Thoracic aorta (tissue), 2 donors: Measurements from ENCODE around the gene ASTN1. TPM values are rescaled to one million over a fixed set of nuclear protein-coding genes. Genes with fewer than 3 reads are reported as not detected.

Experiments used
- ATAC-seq: fragments of 150-250 bp; one replicate; pipeline ENCODE4 v1.8.0; 2017; ENCODE audit warnings: low read depth; ENCODE audit not compliant: insufficient number of reproducible peaks, low FRiP score
- DNase-seq: peaks from one replicate; pipeline ENCODE4 v3.0.0-alpha.2; 2020; ENCODE audit warnings: low spot score
- H3K27ac ChIP-seq, 2 donors: fragments of 200-600 bp; sonication (generic); 1 replicate in 1 of 2; 2 replicates in 1 of 2; pipeline ENCODE4 v1.5.1; 2016; ENCODE audit warnings: mild to moderate bottlenecking in 2 of 2, moderate library complexity in 2 of 2
- H3K27me3 ChIP-seq: fragments of 200-600 bp; sonication (generic); replicated peaks from 2 replicates; pipeline ENCODE4 v1.6.0; 2016; ENCODE audit warnings: mild to moderate bottlenecking; ENCODE audit not compliant: insufficient read depth
- H3K36me3 ChIP-seq: fragments of 200-600 bp; sonication (generic); one replicate; pipeline ENCODE4 v1.5.1; 2016
- H3K4me1 ChIP-seq, 2 donors: fragments of 200-600 bp; sonication (generic); 1 replicate in 1 of 2; 2 replicates in 1 of 2; pipeline versions ENCODE4 v1.5.1 to v1.6.0; 2016; ENCODE audit warnings: low read depth in 2 of 2, mild to moderate bottlenecking in 1 of 2; ENCODE audit not compliant: control insufficient read depth in 1 of 2
- H3K4me3 ChIP-seq: fragments of 200-600 bp; sonication (generic); 2 replicates; pipeline ENCODE4 v1.5.1; 2016; ENCODE audit warnings: mild to moderate bottlenecking
- H3K9me3 ChIP-seq: fragments of 200-600 bp; sonication (generic); 2 replicates; pipeline ENCODE4 v1.5.1; 2016
- total RNA-seq, 2 donors: library from RNA; depleted of rRNA; stranded (reverse); fragments of >200 nt; gene quantifications; one replicate each; pipeline versions ENCODE4 v1.1.0 to v1.2.3, GENCODE V29; 2016
- TF ChIP-seq, protein P1 (sequence below): fragments of 200-600 bp; sonication (generic); IDR thresholded peaks from one replicate; pipeline ENCODE4 v1.5.1; 2019; ENCODE audit warnings: antibody characterized with exemption

The ASTN1 gene
- total RNA-seq, 2 donors from 2014 or later, result 0.41 to 0.42 TPM

DNA sequence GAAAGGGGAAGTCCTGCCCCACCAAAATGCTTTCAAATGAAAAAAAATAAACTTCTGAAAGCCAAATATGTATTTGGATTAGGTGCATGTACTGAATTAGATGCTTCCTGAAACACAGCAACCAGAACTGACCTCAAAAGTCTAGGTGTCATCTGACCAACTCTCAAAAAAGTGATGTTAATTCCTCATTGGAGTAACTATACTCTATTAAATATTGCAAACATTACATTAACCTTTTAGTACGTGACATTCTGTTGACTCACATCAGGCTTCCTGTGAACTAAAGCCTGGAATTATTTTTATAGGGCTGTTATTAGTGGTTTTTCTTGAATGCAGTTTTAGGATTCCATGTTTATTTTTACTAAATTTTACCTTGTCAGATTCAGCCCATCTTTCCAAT is 73.5 kb downstream of the ASTN1 start:
- ATAC-seq, result no peak
- no peak for DNase-seq
- Histone ChIP-seq H3K9me3 (no peaks in the 10 kb centered on the region), H3K36me3 (no peaks in the 10 kb centered on the region), H3K4me3 (no peak overlapping the region), H3K27me3 (no peaks in the 10 kb centered on the region), H3K27ac (no peak overlapping the region), H3K4me1 (no peaks in the 10 kb centered on the region)
- TF ChIP-seq, protein P1, sequence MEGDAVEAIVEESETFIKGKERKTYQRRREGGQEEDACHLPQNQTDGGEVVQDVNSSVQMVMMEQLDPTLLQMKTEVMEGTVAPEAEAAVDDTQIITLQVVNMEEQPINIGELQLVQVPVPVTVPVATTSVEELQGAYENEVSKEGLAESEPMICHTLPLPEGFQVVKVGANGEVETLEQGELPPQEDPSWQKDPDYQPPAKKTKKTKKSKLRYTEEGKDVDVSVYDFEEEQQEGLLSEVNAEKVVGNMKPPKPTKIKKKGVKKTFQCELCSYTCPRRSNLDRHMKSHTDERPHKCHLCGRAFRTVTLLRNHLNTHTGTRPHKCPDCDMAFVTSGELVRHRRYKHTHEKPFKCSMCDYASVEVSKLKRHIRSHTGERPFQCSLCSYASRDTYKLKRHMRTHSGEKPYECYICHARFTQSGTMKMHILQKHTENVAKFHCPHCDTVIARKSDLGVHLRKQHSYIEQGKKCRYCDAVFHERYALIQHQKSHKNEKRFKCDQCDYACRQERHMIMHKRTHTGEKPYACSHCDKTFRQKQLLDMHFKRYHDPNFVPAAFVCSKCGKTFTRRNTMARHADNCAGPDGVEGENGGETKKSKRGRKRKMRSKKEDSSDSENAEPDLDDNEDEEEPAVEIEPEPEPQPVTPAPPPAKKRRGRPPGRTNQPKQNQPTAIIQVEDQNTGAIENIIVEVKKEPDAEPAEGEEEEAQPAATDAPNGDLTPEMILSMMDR, result no peak

DNA sequence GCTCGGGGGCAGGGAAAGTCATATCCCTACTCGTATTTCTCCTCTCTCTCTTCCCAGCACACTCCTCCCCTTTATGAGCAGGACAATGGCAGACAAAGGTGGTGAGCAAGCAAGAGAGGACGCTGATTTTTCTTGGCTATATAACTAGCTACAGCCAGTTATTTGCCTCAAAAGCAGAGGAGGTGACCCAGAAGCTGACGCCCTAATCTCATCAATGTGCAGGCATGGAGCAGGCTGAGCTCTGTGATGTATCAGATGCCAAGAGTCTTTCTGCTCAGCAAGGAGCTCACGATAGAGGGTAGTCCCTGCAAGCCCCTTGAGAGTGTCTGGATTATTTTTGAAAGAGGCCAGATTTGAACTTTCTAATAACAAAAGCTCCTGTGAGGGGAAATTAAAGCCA is 75.5 kb downstream of the ASTN1 start:
- no peak overlapping the region for H3K27ac ChIP-seq
- H3K27me3 ChIP-seq, result no peaks in the 10 kb centered on the region
- H3K4me3 ChIP-seq, result no peak overlapping the region
- DNase-seq, result no peak
- no peaks in the 10 kb centered on the region for H3K4me1 ChIP-seq
- no peaks in the 10 kb centered on the region for H3K9me3 ChIP-seq
- no peak for ATAC-seq
- no peaks in the 10 kb centered on the region for H3K36me3 ChIP-seq
- TF ChIP-seq, protein P1, result no peak

DNA sequence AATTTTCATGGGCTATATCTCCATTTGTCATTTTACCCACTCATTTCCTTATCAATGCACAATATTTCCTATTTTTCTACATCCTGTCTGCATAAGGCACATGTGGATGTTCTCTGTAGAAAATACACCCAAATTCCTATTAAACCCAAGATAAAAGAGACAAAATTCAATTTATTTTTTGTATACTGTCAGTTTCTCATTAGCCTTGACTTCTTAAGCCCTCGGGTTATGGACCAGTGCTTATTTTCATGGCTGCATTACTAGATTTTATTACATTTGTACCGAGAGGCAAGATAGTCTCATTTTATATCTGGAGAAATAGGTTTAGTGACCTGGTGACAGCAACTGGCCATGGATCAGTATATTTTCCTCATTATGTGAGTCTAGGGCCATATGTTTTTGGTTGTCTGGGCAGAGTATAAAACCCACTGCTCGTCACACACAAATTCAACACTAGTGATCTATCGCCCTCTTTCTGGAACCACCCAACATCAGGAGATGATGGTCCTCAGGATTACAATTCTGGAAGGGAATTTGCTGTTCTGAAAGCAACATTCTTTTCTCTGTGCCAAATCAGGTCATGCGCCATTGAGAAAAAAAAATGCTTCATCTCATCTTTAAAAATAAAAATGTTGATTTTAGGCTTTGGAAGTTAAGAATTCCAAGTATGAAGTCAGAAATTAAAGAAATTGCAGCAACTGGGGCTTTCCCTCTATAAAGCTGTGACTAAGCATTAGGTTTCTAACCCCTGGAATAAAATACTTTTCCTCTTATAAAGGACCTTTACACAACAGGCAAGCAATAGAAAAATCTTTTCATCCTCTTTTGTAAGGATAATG is 81.4 kb downstream of the ASTN1 start:
- Histone ChIP-seq H3K4me1 (no peaks in the 10 kb centered on the region), H3K36me3 (no peaks in the 10 kb centered on the region), H3K27me3 (no peaks in the 10 kb centered on the region), H3K27ac (no peak overlapping the region), H3K4me3 (no peak overlapping the region), H3K9me3 (no peaks in the 10 kb centered on the region)
- DNase-seq (no peak), ATAC-seq (no peak)
- TF ChIP-seq, protein P1, result no peak

DNA sequence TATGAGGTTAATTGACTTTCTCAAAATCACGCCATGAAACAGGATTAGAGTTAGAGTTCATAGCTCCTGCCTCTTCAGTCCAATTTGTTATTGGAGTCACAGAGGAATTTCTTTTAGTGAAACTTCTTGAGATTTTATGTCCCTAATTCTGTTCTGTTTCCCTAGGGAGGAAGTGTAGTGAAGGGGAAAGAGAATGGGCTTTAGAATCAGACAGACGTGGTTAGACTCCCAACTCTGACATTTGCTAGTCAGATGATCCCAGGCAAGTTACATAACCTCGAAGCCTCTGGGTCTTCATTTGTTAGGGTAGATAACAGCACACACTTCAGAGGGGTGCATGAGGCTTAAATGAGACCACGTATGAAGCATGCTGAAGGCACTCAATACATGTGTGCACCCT is 83.9 kb downstream of the ASTN1 start:
- Histone ChIP-seq H3K27me3 (no peaks in the 10 kb centered on the region), H3K27ac (no peak overlapping the region), H3K9me3 (no peaks in the 10 kb centered on the region), H3K36me3 (no peaks in the 10 kb centered on the region), H3K4me3 (no peak overlapping the region), H3K4me1 (no peaks in the 10 kb centered on the region)
- DNase-seq (no peak), ATAC-seq (no peak)
- TF ChIP-seq, protein P1, result no peak

DNA sequence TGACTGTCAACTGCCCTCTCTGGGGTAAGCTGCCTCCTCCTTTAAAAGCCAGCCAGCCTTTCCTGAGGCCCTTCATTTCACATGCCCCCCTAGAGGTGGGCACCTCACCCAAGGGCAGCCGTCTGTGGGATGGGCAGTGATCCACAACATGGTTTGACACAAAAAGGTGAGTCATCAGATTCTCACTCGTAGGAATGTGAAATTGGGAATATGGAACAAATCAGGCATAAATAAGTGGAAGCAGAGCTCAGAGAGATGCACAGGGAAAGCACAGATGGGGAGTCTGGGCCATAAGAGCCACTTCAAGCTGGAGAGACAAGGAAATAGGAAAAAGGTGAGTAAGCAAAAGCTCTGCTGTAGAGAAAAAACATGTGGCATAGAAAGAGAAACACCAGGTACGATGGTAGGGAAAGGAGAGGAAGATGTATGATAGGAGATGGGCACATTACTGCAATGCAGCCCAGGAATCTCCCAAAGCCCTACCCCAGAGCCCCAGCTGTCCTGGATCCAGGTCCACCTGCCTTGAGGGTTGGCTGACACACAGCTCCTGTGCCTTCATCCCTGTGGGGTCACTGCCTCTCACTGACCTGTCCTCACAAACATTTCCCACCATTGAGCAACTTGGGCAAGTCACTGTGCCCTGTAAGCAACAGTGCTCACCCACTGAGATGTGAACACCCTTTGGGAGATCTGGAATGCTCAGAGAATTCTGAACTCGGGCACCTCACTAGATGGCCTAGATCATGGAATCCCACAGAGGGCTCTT is 86.6 kb downstream of the ASTN1 start:
- Histone ChIP-seq H3K27me3 (no peaks in the 10 kb centered on the region), H3K36me3 (no peaks in the 10 kb centered on the region), H3K4me1 (no peaks in the 10 kb centered on the region), H3K9me3 (no peaks in the 10 kb centered on the region), H3K27ac (no peak overlapping the region), H3K4me3 (no peak overlapping the region)
- ATAC-seq, result no peak
- DNase-seq, result no peak
- TF ChIP-seq, protein P1, result no peak
